Thymus (tissue), 11 donors: ENCODE data around the gene MPPED1. TPM values are rescaled to one million over a fixed set of nuclear protein-coding genes. Genes with fewer than 3 reads are reported as not detected.

Experiments used
- DNase-seq, 9 donors: peaks; one replicate each; pipeline ENCODE4 v3.0.0-alpha.2; 2013; ENCODE audit warnings: low spot score in 9 of 9, low read depth in 6 of 9, missing footprints in 1 of 9
- H3K27ac ChIP-seq, 2 donors: one replicate each; pipeline ENCODE4 v1.5.1; 2013; ENCODE audit warnings: control low read depth in 1 of 2, low read depth in 1 of 2, low read length in 1 of 2, mild to moderate bottlenecking in 1 of 2, moderate library complexity in 1 of 2
- H3K27me3 ChIP-seq, 2 donors: one replicate each; pipeline ENCODE4 v1.5.1; 2013; ENCODE audit warnings: low read length in 1 of 2; ENCODE audit not compliant: control insufficient read depth in 2 of 2, insufficient read depth in 1 of 2
- H3K36me3 ChIP-seq, 2 donors: one replicate each; pipeline ENCODE4 v1.5.1; 2013; ENCODE audit warnings: low read length in 1 of 2, mild to moderate bottlenecking in 1 of 2, moderate library complexity in 1 of 2; ENCODE audit not compliant: control insufficient read depth in 2 of 2, insufficient read depth in 2 of 2
- H3K4me1 ChIP-seq, 2 donors: one replicate each; pipeline ENCODE4 v1.5.1; 2013; ENCODE audit warnings: low read length in 2 of 2; ENCODE audit not compliant: control insufficient read depth in 2 of 2, insufficient read depth in 2 of 2
- H3K4me3 ChIP-seq, 2 donors: one replicate each; pipeline ENCODE4 v1.5.1; 2013; ENCODE audit warnings: low read length in 2 of 2, control low read depth in 1 of 2, mild to moderate bottlenecking in 1 of 2
- H3K9me3 ChIP-seq, 2 donors: one replicate each; pipeline ENCODE4 v1.5.1; 2013; ENCODE audit warnings: low read length in 1 of 2, mild to moderate bottlenecking in 1 of 2; ENCODE audit not compliant: control insufficient read depth in 2 of 2, insufficient read depth in 1 of 2
- WGBS: extraction: QIAGEN DNeasy Blood & Tissue Kit; methylation state at CpG from one replicate; pipeline ENCODE4 v1.1.7; 2013; 5-methylcytosine and 5-hydroxymethylcytosine counted together
- polyA plus RNA-seq: library from polyadenylated mRNA; stranded (reverse); fragments of 200-250 nt; gene quantifications from one replicate; pipeline ENCODE4 v1.2.3, GENCODE V29; 2013
- total RNA-seq: library from RNA; stranded (reverse); fragments of 120-200 nt; gene quantifications from one replicate; pipeline ENCODE4 v1.2.4, GENCODE V29; 2013
- donor health status: healthy.

The MPPED1 gene
- total and polyA plus RNA-seq, 2 donors = 0.19 to 6.5 TPM

DNA sequence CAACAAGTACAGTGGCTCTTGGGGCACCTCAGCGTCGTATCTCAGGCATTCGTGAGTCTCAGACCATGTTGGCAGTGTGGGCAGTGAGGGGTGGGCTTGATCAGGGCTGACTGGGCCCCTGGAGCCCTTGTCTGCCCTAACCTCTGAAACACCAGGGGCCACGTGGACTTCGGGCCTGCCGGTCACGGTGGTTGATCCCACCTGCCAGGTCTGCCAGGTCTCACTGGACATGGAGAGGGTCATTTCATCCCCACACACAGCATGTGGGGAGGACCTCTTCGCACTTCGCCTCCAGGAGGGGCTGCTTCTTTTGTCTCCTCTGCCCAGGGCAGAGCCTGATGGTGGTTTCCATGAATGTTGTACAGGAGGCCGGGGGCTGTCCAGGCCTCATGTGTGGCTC lies 77.1 kb downstream of the MPPED1 start:
- Histone ChIP-seq H3K9me3 (no peaks in the 10 kb centered on the region), H3K4me1 (no peaks in the 10 kb centered on the region), H3K27ac (no peak overlapping the region), H3K4me3 (no peak overlapping the region), H3K36me3 (no peaks in the 10 kb centered on the region), H3K27me3 (no peaks in the 10 kb centered on the region)
- DNase-seq = no peak
- 89% methylated on average over 10 of the region's 10 CpGs for WGBS

DNA sequence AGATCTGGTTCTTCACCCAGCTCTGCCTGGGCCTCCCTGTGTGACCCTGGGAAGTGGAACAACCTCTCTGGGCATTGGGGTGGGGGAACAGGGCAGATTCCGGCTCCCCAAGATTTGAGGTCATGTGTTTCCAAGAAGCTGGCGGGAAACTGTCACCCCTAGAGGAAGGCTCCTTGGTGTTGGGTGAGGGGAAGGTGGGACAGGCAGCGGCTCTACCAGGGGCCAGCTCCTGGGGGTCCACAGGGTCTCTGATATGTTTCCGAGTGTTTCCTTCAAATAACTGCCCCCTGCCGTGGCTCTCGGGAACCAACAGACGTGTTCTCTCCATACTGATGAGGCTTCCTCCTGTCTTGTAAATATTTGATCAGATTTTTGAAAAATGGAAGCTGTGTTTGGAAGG lies 78.5 kb downstream of the MPPED1 start:
- no peaks in the 10 kb centered on the region for H3K36me3 ChIP-seq
- no peak for DNase-seq
- no peak overlapping the region for H3K27ac ChIP-seq
- H3K27me3 ChIP-seq = no peaks in the 10 kb centered on the region
- H3K9me3 ChIP-seq = no peaks in the 10 kb centered on the region
- H3K4me3 ChIP-seq = no peak overlapping the region
- 92% methylated on average over 7 of the region's 7 CpGs for WGBS
- no peaks in the 10 kb centered on the region for H3K4me1 ChIP-seq

DNA sequence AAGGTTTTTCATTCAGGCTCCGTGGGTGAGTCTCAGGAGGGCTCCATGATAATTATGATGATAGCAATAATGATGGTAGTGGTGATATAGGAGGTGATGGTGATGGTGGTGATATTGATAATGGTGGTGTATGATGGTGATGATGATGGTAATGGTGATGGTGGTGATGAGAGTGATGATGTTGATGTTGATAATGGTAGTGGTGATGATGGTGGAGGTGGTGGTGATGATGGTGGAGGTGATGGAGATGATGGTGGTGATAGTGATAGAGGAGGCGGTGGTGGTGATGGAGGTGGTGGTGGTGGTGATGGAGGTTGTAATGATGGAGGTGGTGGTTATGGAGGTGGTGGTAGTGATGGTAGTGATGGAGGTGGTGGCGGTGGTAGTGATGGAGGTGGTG lies 79.4 kb downstream of the MPPED1 start:
- WGBS = 64% methylated on average over 3 of the region's 3 CpGs
- no peaks in the 10 kb centered on the region for H3K36me3 ChIP-seq
- H3K4me3 ChIP-seq = no peak overlapping the region
- no peaks in the 10 kb centered on the region for H3K9me3 ChIP-seq
- DNase-seq = no peak
- no peak overlapping the region for H3K27ac ChIP-seq
- H3K4me1 ChIP-seq = no peaks in the 10 kb centered on the region
- no peaks in the 10 kb centered on the region for H3K27me3 ChIP-seq

DNA sequence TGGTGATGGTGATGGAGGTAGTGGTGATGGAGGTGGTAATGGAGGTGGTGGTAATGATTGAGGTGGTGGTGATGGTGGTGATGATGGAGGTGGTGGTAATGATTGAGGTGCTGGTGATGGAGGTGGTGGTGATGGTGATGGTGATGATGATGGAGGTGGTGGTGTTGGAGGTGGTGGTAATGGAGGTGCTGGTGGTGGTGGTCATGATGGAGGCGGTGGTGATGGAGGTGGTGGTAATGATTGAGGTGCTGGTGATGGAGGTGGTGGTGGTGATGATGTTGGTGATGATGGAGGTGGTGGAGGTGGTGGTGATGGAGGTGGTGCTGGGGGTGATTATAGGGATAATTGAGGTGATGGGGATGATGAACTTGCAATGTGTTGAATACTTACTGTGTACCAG lies 79.9 kb downstream of the MPPED1 start:
- WGBS = 100% methylated on average over 1 of the region's 1 CpG
- Histone ChIP-seq H3K36me3 (no peaks in the 10 kb centered on the region), H3K27me3 (no peaks in the 10 kb centered on the region), H3K4me3 (no peak overlapping the region), H3K9me3 (no peaks in the 10 kb centered on the region), H3K4me1 (no peaks in the 10 kb centered on the region), H3K27ac (no peak overlapping the region)
- no peak for DNase-seq

DNA sequence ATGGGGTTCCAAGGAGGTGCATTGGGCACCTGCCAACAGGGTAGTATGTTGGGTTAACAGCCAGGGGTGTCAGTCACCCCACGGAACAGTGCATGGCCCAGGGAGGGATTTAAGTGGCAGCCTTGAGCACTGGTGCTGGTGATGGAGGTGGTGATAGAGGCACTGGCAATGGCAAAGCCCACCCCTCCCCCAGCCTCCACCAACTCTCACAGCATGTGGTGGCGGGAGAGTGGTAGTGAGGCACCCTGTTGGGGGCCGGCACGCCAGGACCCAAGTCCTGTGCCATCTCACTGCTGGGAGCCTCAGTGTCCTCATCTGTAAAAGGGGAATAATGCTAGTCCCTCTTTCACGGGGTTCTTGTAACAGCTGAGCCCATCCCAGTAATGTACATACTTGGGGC lies 81.5 kb downstream of the MPPED1 start:
- Histone ChIP-seq H3K27ac (no peak overlapping the region), H3K4me1 (no peaks in the 10 kb centered on the region), H3K27me3 (no peaks in the 10 kb centered on the region), H3K36me3 (no peaks in the 10 kb centered on the region), H3K9me3 (peaks cover 0 to 6% of the 10 kb centered on the region in 2 donors), H3K4me3 (no peak overlapping the region)
- WGBS = 89% methylated on average over 5 of the region's 5 CpGs
- no peak for DNase-seq

DNA sequence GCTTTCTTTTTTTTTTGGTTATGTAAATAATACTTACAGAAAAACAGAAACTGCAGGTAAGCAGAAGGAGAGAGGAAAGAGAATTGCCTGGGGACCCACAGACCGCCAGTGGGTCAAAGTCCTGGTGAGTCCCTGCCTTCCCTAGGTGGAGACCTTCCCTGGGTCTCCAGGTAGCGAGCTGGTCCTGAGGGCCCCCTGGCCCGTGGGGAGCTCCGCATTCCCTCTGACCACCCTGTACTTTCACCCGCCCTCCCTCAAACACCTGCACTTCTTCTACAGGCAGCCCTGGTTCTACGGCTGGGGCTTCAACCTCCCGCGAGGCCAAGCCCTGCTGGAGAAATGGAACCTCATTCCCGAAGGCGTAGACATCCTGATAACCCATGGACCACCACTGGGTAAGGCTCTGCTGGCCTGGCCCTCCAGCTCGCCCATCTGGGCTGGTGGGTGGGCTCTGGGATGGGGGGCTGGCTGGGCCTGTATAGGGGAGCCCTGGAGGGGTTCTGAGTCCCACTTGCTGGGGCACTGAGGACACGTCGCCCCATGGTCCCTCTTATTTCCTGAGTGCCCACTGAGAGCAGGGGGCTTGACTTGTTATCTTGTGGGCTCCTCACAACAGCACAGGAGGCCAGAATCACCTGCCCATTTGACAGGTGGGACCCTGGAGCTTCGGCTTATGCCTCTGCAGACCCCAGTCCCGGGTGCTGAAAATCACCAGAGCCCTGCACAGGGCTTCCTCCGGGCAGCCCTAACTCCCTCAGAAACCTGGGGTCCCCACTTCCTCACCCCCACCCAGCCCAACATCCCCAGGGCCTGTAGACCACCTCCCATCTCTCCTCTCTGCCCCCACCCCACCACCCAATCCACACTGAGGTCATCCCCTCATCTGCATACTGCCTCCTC lies 86.4 kb downstream of the MPPED1 start:
- no peak overlapping the region for H3K27ac ChIP-seq
- no peaks in the 10 kb centered on the region for H3K36me3 ChIP-seq
- H3K27me3 ChIP-seq = no peaks in the 10 kb centered on the region
- peaks cover 0 to 8% of the 10 kb centered on the region in 2 donors for H3K9me3 ChIP-seq
- DNase-seq = no peak
- no peak overlapping the region for H3K4me3 ChIP-seq
- H3K4me1 ChIP-seq = no peaks in the 10 kb centered on the region
- 94% methylated on average over 16 of the region's 16 CpGs for WGBS

DNA sequence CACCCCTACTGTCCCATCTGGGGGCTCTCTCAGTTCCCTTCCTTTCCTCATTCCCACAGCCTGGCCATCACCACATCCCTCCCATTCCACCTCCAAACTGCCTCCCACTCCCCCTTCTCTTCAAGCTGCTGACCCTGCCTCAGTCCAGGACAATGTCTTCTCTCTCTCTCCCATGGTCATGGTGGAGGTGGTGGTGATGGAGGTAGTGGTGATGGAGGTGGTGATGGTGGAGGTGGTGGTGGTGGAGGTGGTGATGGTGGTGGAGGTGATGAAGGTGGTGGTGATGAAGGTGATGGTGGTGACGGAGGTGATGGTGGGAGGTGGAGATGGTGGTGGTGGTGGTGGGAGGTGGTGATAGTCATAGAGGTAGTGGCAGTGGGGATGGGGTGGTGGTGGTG lies 87.0 kb downstream of the MPPED1 start:
- Histone ChIP-seq H3K4me1 (no peaks in the 10 kb centered on the region), H3K4me3 (no peak overlapping the region), H3K27ac (no peak overlapping the region), H3K27me3 (no peaks in the 10 kb centered on the region), H3K9me3 (peaks cover 0 to 8% of the 10 kb centered on the region in 2 donors), H3K36me3 (no peaks in the 10 kb centered on the region)
- 100% methylated on average over 1 of the region's 1 CpG for WGBS
- no peak for DNase-seq

DNA sequence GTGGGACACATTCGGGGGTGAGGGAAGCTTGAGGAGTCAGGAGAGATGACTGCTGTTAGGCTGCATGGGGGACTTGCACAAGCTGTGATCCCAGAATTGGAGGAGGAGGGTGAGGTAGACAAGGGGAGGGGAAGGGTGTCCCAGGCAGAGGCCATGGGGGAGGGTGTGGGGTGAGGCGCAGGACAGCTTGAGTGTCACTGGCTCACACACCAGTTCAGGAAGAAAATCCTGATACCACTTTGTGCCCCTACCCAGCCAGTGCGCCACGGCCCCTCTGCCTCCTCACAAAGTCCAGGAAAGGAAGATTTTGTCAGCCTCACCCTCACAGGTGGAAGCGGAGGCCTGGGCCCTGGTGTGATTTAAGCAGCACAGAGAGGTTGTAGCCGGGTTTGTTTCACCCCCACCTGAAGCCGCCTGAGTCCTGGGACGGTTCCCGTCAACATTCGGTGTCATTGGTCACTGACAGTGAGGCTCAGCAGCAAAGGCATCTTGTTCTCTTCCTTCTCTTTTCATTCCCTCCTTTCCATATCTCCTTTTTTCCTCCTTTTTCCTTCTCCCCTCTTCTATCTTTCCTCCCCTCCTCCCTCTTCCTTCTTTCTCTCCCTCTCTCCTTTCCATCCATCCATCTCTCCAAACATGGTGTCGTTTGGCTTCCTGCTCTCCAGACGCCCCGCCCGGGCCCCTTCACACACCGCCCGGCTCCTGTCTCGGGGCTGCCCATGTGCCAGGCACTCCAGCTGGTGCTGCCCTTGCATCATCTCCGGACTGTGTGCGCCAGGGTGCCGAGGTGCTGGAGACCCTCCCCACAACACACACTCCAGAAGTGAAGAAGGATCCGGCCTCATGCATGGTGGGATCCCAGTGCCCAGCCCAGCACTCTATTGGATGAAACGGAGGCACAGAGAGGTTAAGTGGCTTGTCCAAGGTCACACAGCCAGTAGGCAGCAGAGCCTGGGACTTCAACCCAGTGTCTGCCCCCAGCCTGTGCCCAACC lies 89.3 kb downstream of the MPPED1 start:
- whole genome bisulfite sequencing = 82% methylated on average over 22 of the region's 22 CpGs
- no peak for DNase-seq
- H3K9me3 ChIP-seq = peaks cover 0 to 8% of the 10 kb centered on the region in 2 donors
- no peak overlapping the region for H3K27ac ChIP-seq
- no peaks in the 10 kb centered on the region for H3K36me3 ChIP-seq
- H3K27me3 ChIP-seq = no peaks in the 10 kb centered on the region
- no peaks in the 10 kb centered on the region for H3K4me1 ChIP-seq
- H3K4me3 ChIP-seq = no peak overlapping the region

DNA sequence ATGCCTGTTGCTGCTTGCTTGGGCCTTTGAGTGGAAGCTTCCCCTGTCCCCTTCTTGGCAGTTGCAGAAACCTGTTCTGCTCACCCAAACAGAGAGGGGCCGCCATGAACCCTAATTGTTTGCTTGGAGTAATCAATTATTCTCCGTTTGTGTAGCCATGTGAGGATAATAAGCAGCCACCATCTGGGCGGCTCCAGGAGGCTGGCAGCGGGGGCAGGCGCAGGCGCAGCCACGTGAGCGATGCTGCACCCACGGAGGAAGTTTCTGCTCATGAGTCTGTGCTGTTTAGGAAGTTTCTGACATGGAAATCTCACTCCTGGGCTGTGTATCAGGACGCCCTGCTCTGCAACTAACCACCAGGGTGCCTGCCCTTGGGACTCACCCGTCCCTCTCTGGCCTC lies 90.1 kb downstream of the MPPED1 start:
- 80% methylated on average over 11 of the region's 11 CpGs for WGBS
- Histone ChIP-seq H3K4me1 (no peaks in the 10 kb centered on the region), H3K36me3 (no peaks in the 10 kb centered on the region), H3K27me3 (no peaks in the 10 kb centered on the region), H3K27ac (no peak overlapping the region), H3K4me3 (no peak overlapping the region), H3K9me3 (peaks cover 0 to 8% of the 10 kb centered on the region in 2 donors)
- no peak for DNase-seq
